Left lobe of liver (tissue), 2 donors: ENCODE results near the gene CAVIN2. TPM values are rescaled to one million over a fixed set of nuclear protein-coding genes. Genes with fewer than 3 reads are reported as not detected.

Experiments
- ATAC-seq: fragments of 200-7000 bp; cut with Tn5 transposase; one replicate; pipeline ENCODE4 v1.9.1; 2020; ENCODE audit warnings: mild to moderate bottlenecking, moderate library complexity
- DNase-seq: peaks from one replicate; pipeline ENCODE4 v3.0.0-alpha.2; 2020; ENCODE audit warnings: low spot score
- total RNA-seq: library from RNA; stranded (reverse); gene quantifications from one replicate; pipeline ENCODE4 v1.2.1, GENCODE V29; 2021
- donor health status: DM: no; HTN: no; CAD: no; lungs with moderate emphysema.
- donor health status: DM: no; HTN: yes; CAD: no.

CAVIN2 gene
- total RNA-seq, 1 donor from 2014 or later: 8.6 TPM

DNA sequence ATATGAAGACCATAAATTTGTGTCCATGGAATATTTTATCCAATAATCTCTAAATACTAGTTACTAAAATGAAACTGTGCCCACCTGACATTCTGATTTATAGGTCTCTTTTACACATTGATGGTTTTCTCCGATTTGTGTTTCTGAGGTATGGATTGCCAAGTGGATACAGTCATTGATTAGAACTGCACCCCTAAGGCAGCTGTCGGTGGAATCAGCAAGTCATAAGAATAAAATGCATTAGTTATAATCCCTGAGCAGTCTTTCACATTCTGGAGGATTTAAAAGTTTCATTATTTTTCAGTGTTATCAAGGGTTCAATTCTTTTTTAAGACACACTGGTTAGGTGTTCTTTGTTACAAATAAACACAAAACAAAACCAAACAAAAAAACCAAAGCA is 6.0 kb downstream of the CAVIN2 start:
- no peak for ATAC-seq

DNA sequence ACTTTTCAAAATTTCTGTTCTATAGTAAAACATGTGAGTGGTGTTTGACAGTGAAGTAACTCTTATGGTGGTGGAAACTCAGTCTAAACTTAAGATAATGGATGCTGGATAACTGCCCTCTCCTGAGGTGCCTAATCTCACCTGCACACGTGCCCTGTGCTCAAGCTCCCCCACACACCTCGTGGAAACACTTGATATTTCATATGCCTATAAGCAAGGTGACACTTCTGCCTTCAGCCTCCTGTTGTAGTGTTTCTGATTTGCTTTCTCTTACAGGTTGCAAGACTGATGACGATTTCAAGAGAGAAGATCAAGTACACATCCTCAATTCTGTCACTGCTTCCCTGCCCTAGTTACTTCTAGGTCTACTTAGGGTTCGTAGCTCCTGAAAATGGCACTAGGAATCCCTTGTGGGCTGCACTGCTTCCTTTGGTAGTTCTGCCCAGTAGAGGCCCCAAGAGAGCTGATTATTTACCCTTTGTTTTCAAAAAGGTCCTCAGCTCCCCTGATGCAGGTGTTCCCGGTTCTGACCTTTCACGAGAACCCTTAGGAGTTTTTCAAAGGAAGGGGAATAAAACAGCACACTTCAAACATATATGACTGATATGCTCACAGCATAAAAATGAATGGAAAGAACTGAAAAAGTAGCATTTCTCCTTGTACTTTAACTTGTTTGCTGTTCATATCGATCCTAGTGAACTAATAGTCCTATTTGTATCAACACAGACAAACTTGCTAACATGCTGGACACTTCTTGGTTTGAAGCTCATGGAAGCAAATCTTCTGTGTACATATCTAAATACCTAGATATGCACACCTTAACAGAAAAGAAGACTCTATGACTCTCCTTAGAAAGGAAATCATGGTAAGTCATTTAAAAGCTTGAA is 6.7 kb downstream of the CAVIN2 start:
- DNase-seq (no peak), ATAC-seq (peak; percentile 69)

More for the DNA sequence above, 6.0 kb downstream of the CAVIN2 start:
- DNase-seq: no peak

DNA sequence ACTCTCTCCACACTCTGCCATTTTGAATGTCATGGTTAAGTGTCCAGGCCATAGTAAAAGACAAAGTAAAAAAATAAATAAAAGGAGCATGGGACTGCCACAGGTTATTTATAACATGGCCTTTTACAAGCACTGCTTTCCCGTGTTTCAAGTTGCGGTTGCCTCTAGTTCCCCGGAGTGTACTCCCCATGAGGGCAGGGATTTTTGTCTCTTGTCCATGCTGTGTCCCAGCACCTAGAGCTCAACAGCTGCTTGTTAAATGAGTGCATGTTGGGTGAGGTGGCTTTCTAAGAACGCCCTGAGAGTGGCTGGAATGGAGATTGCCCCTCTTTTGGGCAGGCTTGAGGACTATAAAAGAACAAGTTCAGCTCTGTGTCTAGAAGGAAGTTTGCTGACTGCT is 8.4 kb downstream of the CAVIN2 start:
- no peak for ATAC-seq

GRCh38 chr2:191836853-191837769 is 9.8 kb downstream of the CAVIN2 start:
- no peak for DNase-seq
- ATAC-seq: peak; percentile 64

More for the DNA sequence above, 8.4 kb downstream of the CAVIN2 start:
- DNase-seq: no peak

- no peak for ATAC-seq
- no peak for DNase-seq
Measured at GRCh38 chr2:191836471-191836852, 10.4 kb downstream of the CAVIN2 start.

- DNase-seq (no peak), ATAC-seq (no peak)
Measured at GRCh38 chr2:191835539-191836350, 11.1 kb downstream of the CAVIN2 start.

GRCh38 chr2:191835100-191835499 is 11.8 kb downstream of the CAVIN2 start:
- ATAC-seq (no peak), DNase-seq (no peak)

DNA sequence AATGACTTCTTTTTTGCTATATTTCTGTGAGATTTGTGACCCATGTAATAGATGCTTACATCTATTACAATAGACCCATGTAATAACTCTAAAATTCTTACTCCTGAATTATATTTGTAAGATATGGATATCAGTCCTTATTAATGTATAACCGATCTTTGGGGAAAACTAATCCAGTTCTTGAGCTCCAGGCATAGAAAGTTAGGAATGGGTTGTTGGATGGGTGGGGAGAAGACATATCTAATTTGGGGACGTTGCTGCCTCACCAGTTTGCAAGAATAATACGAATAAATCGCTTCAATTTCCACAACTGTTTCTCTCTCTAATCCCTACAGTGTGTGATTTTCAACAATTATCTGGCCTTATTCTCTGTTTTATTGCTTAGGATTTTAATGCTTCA is 13.5 kb downstream of the CAVIN2 start:
- DNase-seq: no peak
- ATAC-seq: no peak

GRCh38 chr2:191832668-191833067 is 14.2 kb downstream of the CAVIN2 start:
- no peak for DNase-seq
- peak; percentile 28 for ATAC-seq

DNA sequence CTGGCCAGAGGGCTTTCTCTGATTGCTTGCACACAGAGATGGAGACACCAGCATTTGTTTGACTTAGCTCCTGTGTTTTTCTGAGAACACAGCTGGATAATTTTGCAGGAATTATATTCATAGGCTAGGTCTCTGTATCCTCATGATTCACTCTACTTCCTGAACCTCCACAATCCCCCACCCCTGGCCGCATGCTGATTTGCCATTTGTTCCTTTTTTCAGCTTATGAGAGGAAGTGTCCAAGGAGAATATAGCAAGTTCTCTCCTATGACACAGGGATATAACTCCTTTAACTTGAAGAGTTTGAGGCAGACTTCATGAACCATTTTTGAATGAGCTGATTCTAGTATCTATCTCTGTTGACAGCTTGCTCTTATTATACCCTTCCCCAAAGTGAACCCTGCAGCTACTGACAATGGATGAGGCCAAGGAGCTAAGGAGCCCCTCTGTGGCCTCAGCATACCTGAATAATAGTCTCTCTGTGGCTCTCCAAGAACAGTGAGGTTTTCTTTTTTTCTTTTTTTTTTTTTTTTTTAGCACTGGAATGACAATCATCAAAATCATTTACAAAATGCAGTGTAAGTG is 15.4 kb downstream of the CAVIN2 start:
- ATAC-seq: peak; percentile 27
- DNase-seq: no peak

DNA sequence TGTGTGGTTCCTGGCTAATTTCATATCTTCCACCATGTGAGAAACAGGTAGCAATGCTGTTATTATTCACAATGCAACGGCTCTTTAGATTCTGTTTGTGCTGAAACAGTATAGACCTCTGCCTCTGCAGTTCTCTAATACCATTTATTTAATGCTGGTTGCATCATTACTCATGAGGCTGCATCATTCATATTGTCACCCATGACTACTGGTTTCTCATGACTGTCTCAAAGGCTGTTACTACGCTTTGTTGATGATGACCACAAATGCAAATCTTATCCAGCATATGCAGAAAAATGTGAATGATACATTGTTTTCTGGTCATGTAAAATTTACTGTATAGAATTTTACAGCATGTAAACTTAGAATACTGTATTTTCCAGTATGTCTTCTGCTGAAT is 22.5 kb downstream of the CAVIN2 start:
- ATAC-seq: no peak
- DNase-seq: no peak

DNA sequence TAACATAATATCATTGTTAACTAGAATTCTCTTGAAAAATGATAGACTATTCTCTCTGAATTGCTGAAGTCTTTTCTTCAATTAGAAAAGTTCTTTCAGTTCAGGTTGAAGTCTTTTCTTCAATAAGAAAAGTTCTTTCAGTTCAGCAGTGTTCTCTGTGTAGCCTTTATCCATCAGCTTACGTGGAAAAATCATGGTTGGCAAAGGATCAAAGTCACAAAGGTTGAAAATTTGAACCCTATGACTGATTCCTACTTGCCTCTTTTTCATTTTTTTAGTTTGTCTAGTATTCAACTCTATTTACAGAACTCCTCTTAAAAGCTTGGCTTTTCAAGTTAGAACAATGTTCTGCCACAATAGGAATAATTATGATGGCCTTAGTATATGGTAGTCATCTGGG is 25.8 kb downstream of the CAVIN2 start:
- peak; percentile 72 for ATAC-seq
- no peak for DNase-seq

DNA sequence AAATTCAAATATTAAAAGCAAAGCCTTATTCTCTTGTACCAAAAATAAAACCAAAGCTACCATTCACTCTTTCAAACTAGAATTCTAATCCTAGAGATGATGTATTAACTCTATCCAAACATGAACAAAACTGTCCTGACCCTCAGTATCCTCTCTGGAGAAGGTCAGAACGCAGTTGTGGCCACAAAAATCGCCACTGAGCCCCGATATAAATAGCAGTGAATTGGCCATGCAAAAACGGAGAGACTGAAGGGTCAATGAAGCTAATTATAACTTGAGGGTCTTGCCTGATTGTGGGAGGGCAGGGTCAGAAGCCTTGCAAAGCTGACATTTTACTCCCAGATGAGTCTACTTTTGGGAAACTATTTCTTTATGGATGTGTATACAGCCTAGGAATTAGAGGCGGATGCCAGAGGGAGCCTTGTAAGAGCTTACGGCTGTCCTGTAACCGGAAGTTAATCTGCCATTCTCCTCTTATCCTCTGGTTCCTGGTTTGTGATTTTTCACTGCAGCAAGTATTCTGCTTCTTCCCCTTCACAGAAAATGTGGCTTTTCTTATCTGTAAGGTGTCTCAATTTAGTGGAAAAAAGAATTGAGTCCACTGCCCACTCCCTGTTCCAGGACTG is 28.1 kb downstream of the CAVIN2 start:
- no peak for DNase-seq
- peak; percentile 21 for ATAC-seq

DNA sequence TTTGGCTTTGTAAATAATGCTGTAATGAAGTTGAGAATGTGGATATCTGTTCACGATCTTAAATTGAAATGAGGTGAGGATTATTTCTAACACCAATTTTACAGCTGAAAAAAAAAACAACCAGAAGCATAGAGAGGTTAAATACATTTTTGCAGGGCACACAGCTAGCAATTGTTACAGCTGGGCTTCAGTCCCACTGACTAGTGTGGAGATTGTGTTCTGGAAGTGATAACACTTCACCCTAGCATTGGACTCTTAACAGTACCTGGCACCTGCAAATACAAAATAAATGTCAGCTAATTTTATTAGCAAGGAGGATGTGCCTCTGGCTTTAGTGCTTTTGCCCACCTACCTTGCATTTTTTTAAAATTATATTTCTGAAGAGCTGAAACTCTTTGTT is 28.8 kb downstream of the CAVIN2 start:
- ATAC-seq (no peak), DNase-seq (no peak)

- DNase-seq: no peak
Measured at GRCh38 chr2:191815010-191815409, 31.9 kb downstream of the CAVIN2 start.

DNA sequence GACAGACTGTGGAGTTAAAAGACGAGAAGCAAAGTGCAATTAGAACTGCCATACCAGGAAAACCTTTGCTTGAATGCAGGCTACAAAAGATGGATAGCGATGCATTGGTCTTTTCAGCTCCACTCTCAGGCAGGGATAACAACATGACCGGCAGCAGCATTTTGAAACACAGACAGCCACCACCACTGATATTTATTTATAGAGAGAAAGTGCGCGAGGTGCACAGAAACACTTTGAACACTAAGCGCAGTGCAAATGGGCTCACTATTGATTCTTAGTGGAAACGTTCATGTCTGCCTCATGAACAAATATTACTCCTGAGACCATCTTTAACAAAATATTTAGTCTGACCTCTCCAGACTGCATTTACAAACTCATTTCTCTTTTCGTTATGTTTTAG is 32.9 kb downstream of the CAVIN2 start:
- ATAC-seq (no peak), DNase-seq (no peak)

More at GRCh38 chr2:191815010-191815409, 31.9 kb downstream of the CAVIN2 start:
- ATAC-seq: no peak

- DNase-seq (peak; percentile 60), ATAC-seq (peak; percentile 98)
Measured at GRCh38 chr2:191811807-191812602, 34.9 kb downstream of the CAVIN2 start.

GRCh38 chr2:191806396-191806795 is 40.5 kb downstream of the CAVIN2 start:
- DNase-seq: no peak
- ATAC-seq: no peak

DNA sequence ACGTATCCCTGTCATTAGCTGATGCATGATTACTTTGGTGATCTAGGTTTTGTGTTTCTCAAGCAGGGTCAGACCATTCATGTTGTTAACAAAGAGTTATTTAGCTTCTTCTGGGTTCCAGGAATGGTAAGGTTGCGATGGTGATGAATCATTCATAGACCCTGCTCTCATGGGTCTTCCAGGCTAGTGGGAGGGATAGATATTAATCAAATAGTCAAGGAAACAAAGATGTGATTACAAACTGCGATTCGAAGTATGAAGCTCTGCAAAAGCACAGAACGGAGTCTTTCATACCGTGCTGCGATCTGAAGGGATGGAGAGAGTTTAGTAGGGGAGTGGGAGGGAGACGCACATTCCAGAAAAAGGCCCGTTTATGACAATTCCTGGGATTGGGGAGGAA is 42.1 kb downstream of the CAVIN2 start:
- DNase-seq (no peak), ATAC-seq (no peak)
